Vagina (tissue), 2 donors: Measurements from ENCODE around the gene TBX1. TPM values are rescaled to one million over a fixed set of nuclear protein-coding genes. Genes with fewer than 3 reads are reported as not detected.

Source experiments
- DNase-seq, 2 donors: peaks; one replicate each; pipeline ENCODE4 v3.0.0-alpha.2; 2017; ENCODE audit errors: extremely low spot score in 2 of 2
- H3K27ac ChIP-seq: fragments of 200-600 bp; sonication (generic); one replicate; pipeline ENCODE4 v1.5.1; 2019
- H3K27me3 ChIP-seq: fragments of 200-600 bp; sonication (generic); one replicate; pipeline ENCODE4 v1.5.1; 2019
- H3K36me3 ChIP-seq, 2 donors: fragments of 200-600 bp; sonication (generic); one replicate each; pipeline ENCODE4 v1.5.1; 2017 to 2019
- H3K4me1 ChIP-seq: fragments of 200-600 bp; sonication (generic); one replicate; pipeline ENCODE4 v1.5.1; 2019
- H3K4me3 ChIP-seq, 2 donors: fragments of 200-600 bp; sonication (generic); 1 replicate in 1 of 2; 2 replicates in 1 of 2; pipeline ENCODE4 v1.5.1; 2016 to 2019
- H3K9me3 ChIP-seq: fragments of 200-600 bp; sonication (generic); one replicate; pipeline ENCODE4 v1.5.1; 2019
- POLR2A ChIP-seq, 2 donors: fragments of 450-650 bp; IDR thresholded peaks; one replicate each; pipeline ENCODE4 v1.6.1; 2017; ENCODE audit warnings: antibody characterized with exemption in 2 of 2, mild to moderate bottlenecking in 2 of 2, moderate library complexity in 2 of 2
- POLR2AphosphoS5 ChIP-seq, 2 donors: sonication (generic); formaldehyde crosslinking; IDR thresholded peaks; one replicate each; pipeline ENCODE4 v1.9.0; 2017; ENCODE audit warnings: antibody characterized with exemption in 2 of 2, mild to moderate bottlenecking in 2 of 2, low read depth in 1 of 2; ENCODE audit not compliant: insufficient read depth in 1 of 2
- intact Hi-C: fragments of 100-400 bp; cut with DNase I; formaldehyde crosslinking; loops from one replicate; pipeline ENCODE4 v1.15.1; 2023
- total RNA-seq: library from RNA; depleted of rRNA; stranded (reverse); fragments of >200 nt; gene quantifications from one replicate; pipeline ENCODE4 v1.2.3, GENCODE V29; 2016
- TF ChIP-seq, protein P1 (sequence below), 3 experiments: fragments of 450-650 bp in 2 of 3; fragments of 200-600 bp in 1 of 3; sonication (generic) in 1 of 3; IDR thresholded peaks; one replicate each; pipeline ENCODE4 v1.5.1; 2017 to 2019; ENCODE audit warnings: antibody characterized with exemption in 3 of 3, mild to moderate bottlenecking in 2 of 3, moderate library complexity in 2 of 3

Gene TBX1
- total RNA-seq, 1 donor from 2014 or later: 7.1 TPM

DNA sequence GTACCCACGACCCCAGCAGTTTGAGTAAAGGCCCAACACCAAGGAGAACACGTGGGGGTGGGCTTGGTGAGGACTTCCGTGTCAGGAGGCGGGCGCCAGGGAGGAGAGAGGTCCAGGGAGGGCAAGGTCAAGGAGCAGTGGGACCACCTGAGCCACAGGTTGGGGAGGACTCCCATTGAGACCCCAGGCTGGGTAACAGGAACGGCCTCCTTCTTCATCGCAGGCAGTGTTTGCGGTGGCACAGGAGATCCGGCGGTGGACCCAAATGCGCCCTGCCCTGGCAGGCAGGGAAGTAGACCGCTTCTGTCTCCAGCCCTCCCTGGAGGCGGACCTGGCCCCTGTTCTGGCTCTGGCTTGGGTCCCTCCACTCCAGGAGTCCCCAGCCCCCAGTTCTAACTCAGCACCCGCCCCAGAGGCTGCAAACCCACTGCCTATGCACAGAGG, 5.9 kb upstream of the TBX1 start:
- Histone ChIP-seq H3K27ac (no peak overlapping the region), H3K9me3 (no peaks in the 10 kb centered on the region), H3K4me3 (peak overlapping the region in 1 of 2 donors; percentile 5), H3K4me1 (peaks cover 39% of the 10 kb centered on the region), H3K27me3 (peaks cover 13% of the 10 kb centered on the region), H3K36me3 (no peaks in the 10 kb centered on the region)
- TF ChIP-seq, protein P1, sequence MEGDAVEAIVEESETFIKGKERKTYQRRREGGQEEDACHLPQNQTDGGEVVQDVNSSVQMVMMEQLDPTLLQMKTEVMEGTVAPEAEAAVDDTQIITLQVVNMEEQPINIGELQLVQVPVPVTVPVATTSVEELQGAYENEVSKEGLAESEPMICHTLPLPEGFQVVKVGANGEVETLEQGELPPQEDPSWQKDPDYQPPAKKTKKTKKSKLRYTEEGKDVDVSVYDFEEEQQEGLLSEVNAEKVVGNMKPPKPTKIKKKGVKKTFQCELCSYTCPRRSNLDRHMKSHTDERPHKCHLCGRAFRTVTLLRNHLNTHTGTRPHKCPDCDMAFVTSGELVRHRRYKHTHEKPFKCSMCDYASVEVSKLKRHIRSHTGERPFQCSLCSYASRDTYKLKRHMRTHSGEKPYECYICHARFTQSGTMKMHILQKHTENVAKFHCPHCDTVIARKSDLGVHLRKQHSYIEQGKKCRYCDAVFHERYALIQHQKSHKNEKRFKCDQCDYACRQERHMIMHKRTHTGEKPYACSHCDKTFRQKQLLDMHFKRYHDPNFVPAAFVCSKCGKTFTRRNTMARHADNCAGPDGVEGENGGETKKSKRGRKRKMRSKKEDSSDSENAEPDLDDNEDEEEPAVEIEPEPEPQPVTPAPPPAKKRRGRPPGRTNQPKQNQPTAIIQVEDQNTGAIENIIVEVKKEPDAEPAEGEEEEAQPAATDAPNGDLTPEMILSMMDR (IDR thresholded peaks at IDR 0.05): no peak
- TF ChIP-seq POLR2AphosphoS5 (IDR thresholded peaks at IDR 0.05; ENCODE audit: insufficient read depth in 1 of 2, low read depth in 1 of 2): no peak
- TF ChIP-seq POLR2A (IDR thresholded peaks at IDR 0.05): no peak
- no peak for DNase-seq
- intact Hi-C loops: no loop called here

DNA sequence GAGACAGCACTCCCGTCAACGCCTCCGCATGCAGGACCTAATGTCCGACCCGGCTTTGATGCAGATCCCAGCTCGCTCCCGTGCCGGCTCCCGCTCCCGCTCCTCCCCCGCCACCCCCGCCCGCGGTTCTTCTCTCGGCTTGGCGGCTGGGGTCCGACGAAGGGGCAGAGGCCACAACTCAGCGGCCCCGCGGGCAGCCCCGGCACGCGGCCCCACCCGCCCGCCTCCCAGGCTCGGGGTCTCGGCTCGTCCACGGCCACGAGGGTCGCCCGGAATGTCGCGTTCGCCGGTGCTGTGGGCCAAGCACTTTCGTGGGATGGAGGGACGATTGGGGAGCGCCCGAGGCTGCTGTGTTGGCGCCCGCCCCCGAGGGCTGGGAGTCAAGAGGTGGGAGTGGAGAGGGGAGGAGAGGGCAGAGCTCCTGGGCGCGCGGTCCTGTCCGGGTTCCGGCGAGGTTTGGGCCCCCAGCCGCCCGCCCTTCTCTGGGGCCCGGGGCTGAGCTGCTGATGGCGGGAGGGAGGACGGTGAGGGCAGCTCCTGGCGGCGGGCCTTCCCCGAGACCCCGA, 5.3 kb upstream of the TBX1 start:
- Histone ChIP-seq H3K4me1 (peaks cover 44% of the 10 kb centered on the region), H3K27me3 (peaks cover 13% of the 10 kb centered on the region), H3K9me3 (no peaks in the 10 kb centered on the region), H3K36me3 (no peaks in the 10 kb centered on the region), H3K4me3 (peak overlapping the region in 1 of 2 donors; percentile 5), H3K27ac (no peak overlapping the region)
- intact Hi-C loops: no loop called here
- TF ChIP-seq POLR2A (IDR thresholded peaks at IDR 0.05) (no peak), POLR2AphosphoS5 (IDR thresholded peaks at IDR 0.05; ENCODE audit: insufficient read depth in 1 of 2, low read depth in 1 of 2) (no peak)
- TF ChIP-seq, protein P1 (IDR thresholded peaks at IDR 0.05): no peak
- DNase-seq: no peak

DNA sequence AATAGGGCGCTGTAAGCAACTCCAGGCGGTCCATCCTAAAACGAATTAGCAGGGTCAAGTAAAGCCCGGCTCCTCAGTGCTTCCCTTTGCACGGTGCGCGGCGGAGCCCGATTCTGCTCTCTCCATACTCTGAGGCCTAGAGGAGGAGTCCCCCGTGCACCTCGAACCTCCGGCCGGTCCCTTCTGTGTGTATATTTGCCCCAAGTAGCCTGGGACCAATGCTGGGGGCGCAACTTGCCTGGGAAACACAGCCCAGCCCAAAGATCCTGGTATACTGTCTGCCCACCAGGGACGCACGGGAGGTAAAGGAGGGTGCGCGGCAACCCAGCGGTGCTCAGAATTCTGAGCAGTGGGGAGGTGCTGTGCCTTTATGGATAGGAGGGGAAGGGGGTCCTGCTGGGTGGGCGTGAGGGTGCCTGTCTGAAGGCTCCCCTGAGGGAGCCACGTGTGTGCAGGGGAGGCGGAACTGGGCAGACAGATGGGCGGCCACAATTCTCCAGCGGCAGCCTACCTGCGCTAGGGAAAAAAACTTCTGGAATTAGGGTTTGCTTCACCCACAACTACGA, 4.8 kb upstream of the TBX1 start:
- peak overlapping the region in 1 of 2 donors; percentile 5 for H3K4me3 ChIP-seq
- intact Hi-C loops: no loop called here
- no peaks in the 10 kb centered on the region for H3K9me3 ChIP-seq
- no peak overlapping the region for H3K27ac ChIP-seq
- no peak for TF ChIP-seq POLR2A (IDR thresholded peaks at IDR 0.05)
- TF ChIP-seq POLR2AphosphoS5 (IDR thresholded peaks at IDR 0.05; ENCODE audit: insufficient read depth in 1 of 2, low read depth in 1 of 2): no peak
- TF ChIP-seq, protein P1 (IDR thresholded peaks at IDR 0.05): no peak
- no peaks in the 10 kb centered on the region for H3K36me3 ChIP-seq
- H3K27me3 ChIP-seq: peaks cover 13% of the 10 kb centered on the region
- no peak for DNase-seq
- peaks cover 44% of the 10 kb centered on the region for H3K4me1 ChIP-seq

- Histone ChIP-seq H3K27ac (no peak overlapping the region), H3K9me3 (no peaks in the 10 kb centered on the region), H3K27me3 (peaks cover 13% of the 10 kb centered on the region), H3K4me1 (peaks cover 44% of the 10 kb centered on the region), H3K4me3 (peak overlapping the region; percentile 22 to 36), H3K36me3 (no peaks in the 10 kb centered on the region)
- DNase-seq: no peak
- intact Hi-C loops: no loop called here
- TF ChIP-seq, protein P1 (IDR thresholded peaks at IDR 0.05): peak in 2 of 3 experiments; percentile 43 to 44
- TF ChIP-seq POLR2A (IDR thresholded peaks at IDR 0.05) (no peak), POLR2AphosphoS5 (IDR thresholded peaks at IDR 0.05; ENCODE audit: insufficient read depth in 1 of 2, low read depth in 1 of 2) (no peak)
Observed at GRCh38 chr22:19756288-19757128, 4.1 kb upstream of the TBX1 start.
